ENCODE results near the gene EEFSEC.

EEFSEC gene

DNA sequence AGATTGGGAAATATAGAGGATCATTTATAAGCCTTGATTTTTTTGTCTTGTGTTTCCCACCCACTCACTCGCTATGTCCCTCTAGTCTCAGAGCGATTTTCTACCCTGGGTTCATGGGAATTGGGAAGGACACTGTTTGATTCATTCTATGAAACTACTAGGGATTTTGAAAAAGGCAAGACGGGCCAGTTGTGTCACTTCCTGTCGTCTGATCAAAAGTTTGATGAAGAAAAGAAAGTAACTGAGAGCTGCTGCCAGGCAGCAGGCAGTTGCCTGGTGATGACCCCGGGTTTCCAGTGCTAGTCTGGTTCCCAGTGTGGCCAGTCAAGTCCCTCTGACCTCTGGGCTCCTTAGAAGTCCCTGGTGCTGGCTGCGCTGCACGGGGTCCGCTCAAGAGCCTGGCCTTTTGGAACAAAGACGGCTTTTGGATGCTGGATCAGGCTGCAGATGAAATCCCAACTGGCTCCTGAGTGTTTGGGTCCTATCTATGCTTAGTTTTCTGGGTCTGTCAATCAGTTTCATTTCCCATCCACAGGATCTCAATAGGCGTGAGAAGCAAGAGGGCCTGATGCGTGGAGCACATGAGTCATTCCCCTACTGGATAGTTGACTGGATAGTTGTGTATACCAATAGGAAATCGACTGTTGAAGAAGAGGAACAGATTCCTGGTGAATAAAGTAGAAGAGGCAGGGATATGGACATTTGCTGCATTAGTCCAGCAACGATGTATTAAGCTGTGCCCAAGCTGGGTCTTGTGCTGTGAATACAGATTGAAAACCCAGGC, 89.7 kb downstream of the EEFSEC start:
- H3K4me3 ChIP-seq (ENCODE audit: low read depth, low read length), result no peak overlapping the region
- DNase-seq (ENCODE audit: low read depth), result peak; percentile 14
- no peak for TF ChIP-seq POLR2A (IDR thresholded peaks at IDR 0.05; ENCODE audit: extremely low read depth, insufficient read length)
- no peak for TF ChIP-seq MYC (IDR thresholded peaks at IDR 0.05; ENCODE audit: low read depth, low read length)
- TF ChIP-seq, protein P1, sequence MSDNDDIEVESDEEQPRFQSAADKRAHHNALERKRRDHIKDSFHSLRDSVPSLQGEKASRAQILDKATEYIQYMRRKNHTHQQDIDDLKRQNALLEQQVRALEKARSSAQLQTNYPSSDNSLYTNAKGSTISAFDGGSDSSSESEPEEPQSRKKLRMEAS (IDR thresholded peaks at IDR 0.05; ENCODE audit: low read depth, low read length), result no peak
- no peak for TF ChIP-seq CTCF (IDR thresholded peaks at IDR 0.05; ENCODE audit: low read depth, low read length)

GRCh38 chr3:128243602-128244504, 90.6 kb downstream of the EEFSEC start:
- TF ChIP-seq MYC (IDR thresholded peaks at IDR 0.05; ENCODE audit: low read depth, low read length), result no peak
- TF ChIP-seq, protein P1 (IDR thresholded peaks at IDR 0.05; ENCODE audit: low read depth, low read length), result no peak
- DNase-seq (ENCODE audit: low read depth), result no peak
- H3K4me3 ChIP-seq (ENCODE audit: low read depth, low read length), result no peak overlapping the region

GRCh38 chr3:128245460-128245859, 92.2 kb downstream of the EEFSEC start:
- TF ChIP-seq CTCF (IDR thresholded peaks at IDR 0.05; ENCODE audit: low read depth, low read length), result no peak
- no peak for TF ChIP-seq MYC (IDR thresholded peaks at IDR 0.05; ENCODE audit: low read depth, low read length)
- no peak for TF ChIP-seq POLR2A (IDR thresholded peaks at IDR 0.05; ENCODE audit: extremely low read depth, insufficient read length)
- TF ChIP-seq, protein P1 (IDR thresholded peaks at IDR 0.05; ENCODE audit: low read depth, low read length), result no peak

DNA sequence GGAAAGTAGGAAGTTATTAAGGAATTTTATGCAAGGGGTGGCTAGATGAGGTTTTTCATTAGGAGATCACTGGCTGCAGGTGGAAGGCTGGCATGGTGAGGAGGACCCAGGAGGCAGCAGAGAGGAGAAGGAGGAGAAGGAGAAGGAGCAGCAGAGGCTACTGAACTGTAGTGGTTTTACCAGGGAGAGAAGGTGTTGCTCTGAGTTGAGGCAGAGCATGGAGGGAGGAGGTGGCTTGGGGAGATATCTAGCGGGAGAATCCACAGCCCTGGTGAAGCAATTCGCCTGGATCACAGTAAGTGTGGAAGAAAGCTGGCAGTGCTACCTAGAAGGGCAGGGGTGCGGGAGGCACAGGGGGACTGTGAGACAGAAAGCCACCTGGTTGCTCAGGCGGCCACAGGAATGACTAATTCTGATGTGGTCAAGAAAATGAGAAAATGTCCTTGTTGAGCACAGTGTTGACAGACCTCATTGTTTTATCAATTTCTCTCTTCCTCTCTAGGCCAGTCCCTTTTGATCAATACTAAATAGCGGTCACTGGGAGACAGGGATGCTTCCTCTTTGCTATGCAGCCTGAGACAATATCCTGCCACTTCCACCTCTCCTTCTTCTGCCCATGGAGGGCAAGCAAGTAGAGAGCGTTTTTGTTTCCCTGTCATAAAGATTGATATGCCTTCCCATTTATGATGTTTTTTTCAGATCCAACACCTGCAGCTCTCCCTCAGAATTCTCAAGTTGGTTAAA, 94.6 kb downstream of the EEFSEC start:
- no peak overlapping the region for H3K4me3 ChIP-seq (ENCODE audit: low read depth, low read length)
- no peak for TF ChIP-seq POLR2A (IDR thresholded peaks at IDR 0.05; ENCODE audit: extremely low read depth, insufficient read length)
- no peak for TF ChIP-seq CTCF (IDR thresholded peaks at IDR 0.05; ENCODE audit: low read depth, low read length)
- no peak for DNase-seq (ENCODE audit: low read depth)

More at GRCh38 chr3:128245460-128245859, 92.2 kb downstream of the EEFSEC start:
- H3K4me3 ChIP-seq (ENCODE audit: low read depth, low read length), result no peak overlapping the region
- DNase-seq (ENCODE audit: low read depth), result no peak

- H3K4me3 ChIP-seq (ENCODE audit: low read depth, low read length), result no peak overlapping the region
- TF ChIP-seq, protein P1 (IDR thresholded peaks at IDR 0.05; ENCODE audit: low read depth, low read length), result no peak
- TF ChIP-seq MYC (IDR thresholded peaks at IDR 0.05; ENCODE audit: low read depth, low read length) (no peak), POLR2A (IDR thresholded peaks at IDR 0.05; ENCODE audit: extremely low read depth, insufficient read length) (no peak), CTCF (IDR thresholded peaks at IDR 0.05; ENCODE audit: low read depth, low read length) (no peak)
- DNase-seq (ENCODE audit: low read depth), result no peak
These were observed 98.8 kb downstream of the EEFSEC start for GRCh38 chr3:128252083-128252482.

Measured in NB4 (cell line).